GM21723 (cell line): ENCODE results near the gene AGXT.

Experiments used
- ATAC-seq: cut with Tn5 transposase; IDR thresholded peaks from one replicate; pipeline ENCODE4 v1.9.1; 2021; ENCODE audit warnings: mild to moderate bottlenecking, moderate library complexity; ENCODE audit not compliant: unreplicated experiment

Gene AGXT

GRCh38 chr2:240925191-240925567 is 56.6 kb downstream of the AGXT start:
- ATAC-seq = no peak

- no peak for ATAC-seq
These were observed 57.2 kb downstream of the AGXT start for GRCh38 chr2:240925568-240926515.

DNA sequence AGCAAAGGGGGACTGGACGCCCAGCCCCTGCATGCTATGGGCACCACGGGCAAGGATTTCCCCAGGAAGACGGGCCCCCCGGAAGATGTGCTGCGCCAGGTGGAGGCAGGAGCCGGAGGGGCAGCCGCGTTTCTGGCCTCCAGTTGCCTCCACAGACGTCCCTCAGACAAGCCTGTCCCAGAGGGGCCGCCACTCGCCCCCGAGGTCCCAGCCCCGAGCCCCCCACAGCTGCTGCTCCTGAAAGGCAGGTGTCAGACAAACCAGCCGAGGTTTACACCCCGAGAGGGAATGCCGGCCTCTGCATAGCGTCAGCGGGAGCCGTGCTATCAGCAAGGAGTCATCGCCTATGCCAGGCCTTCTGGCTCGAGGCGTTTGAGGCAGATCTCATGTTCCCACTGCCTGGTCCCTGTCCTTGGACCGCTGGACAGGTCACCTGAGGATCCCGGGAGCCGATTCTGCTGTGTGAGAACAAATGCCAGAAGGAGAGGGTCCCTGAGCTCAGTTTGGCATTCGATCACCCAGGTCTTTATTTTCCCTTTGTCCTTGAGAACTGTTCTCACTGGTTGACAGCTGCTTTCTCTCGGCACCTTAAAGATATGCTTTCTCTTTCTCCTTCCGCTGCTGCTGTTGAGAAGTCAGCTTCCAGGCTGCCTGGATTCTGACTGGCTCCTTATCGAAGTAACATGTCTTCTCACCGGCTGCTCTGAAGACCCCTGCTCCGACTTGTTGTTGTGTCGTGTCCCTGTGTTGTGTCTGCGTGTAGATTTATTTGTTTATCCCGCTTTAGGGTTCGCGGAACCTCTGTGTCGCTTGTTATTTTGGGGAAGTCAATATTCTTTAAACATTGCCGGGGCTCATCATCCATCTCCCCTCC is 58.1 kb downstream of the AGXT start:
- no peak for ATAC-seq

GRCh38 chr2:240927390-240927781 is 58.8 kb downstream of the AGXT start:
- no peak for ATAC-seq

DNA sequence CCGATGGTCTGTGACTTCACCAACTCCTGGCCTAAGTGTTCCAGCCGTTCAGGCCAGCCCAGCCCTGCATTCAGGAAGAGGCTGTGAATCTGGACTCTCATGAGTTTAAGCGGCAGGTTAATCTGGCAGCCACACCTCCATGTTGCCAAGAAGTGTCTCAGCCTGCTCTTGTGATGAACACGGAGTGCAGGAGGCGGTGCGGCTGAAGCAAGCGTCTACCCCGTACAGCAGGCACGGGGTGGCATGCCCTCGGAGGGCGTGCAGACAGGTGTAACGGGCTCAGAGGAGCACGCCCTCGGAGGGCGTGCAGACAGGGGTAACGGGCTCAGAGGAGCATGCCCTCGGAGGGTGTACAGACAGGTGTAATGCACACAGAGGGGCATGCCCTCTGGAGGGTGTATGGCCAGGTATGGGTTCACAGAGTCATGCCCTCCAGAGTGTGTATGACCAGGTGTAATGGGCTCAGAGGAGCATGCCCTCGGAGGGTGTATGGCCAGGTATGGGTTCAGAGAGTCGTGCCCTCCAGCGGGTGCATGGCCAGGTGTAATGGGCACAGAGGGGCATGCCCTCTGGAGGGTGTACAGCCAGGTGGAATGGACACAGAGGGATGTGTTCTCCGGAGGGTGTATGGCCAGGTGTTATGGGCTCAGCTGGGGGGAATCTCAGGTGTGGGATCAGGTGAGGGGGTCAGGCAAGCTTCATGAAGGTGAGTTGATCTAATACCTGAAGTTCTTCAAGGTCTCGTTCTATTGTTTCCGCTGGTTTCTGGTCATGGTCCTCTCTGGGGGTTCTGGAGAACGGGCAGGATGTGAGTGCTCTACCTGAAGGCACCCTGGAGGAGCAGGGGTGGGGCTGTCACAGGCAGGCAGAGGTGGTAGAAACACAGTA is 60.1 kb downstream of the AGXT start:
- ATAC-seq = no peak

- ATAC-seq = no peak
These were observed 60.9 kb downstream of the AGXT start for GRCh38 chr2:240929364-240930095.
